Epithelial cell of prostate (primary cell): Measurements from ENCODE around the gene C17orf100.

ENCODE experiments used
- DNase-seq: peaks from one replicate; pipeline ENCODE4 v3.0.0-alpha.2; 2011; ENCODE audit warnings: low read depth, low spot score
- H3K27ac ChIP-seq: fragments of 450-650 bp; 2 replicates; pipeline ENCODE4 v1.5.1; 2017; ENCODE audit warnings: mild to moderate bottlenecking

Gene C17orf100

DNA sequence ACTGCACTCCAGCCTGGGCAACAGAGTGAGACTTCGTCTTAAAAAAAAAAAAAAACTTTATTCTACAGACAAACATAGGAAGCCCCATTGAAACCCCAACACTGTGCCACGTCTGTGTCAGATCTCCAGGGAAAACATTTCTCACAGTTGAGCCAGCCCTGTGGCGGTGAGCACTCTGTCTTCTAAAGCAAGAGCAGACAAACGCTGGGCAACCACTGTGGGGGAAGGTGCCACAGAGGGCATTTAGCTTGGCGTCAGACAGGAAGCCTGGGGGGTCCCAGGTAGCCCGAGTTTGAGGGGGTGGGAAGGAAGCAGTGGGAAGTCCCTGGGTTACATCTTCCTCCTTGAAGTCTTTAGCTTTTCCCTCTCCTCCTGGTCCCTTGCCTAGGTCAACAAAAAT lies 16.0 kb downstream of the C17orf100 start:
- DNase-seq: no peak
- peak overlapping the region; percentile 66 for H3K27ac ChIP-seq

DNA sequence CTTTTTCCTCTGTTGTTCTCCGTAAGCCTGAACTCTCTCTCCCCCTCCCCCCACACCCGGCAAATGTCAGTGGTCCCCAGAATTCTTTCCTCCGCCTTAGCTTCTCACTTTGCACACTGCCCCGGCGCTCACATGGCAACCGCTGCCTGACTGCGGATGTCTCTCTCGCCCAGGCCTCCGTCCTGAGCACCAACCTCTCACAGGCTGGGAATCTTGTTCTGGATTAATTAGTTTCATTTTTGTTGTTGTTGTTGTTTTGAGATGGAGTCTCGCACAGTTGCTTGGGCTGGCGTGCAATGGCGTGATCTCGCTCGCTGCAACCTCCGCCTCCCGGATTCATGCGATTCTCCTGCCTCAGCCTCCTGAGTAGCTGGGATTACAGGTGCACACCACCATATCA lies 16.7 kb downstream of the C17orf100 start:
- DNase-seq: no peak
- peak overlapping the region; percentile 96 for H3K27ac ChIP-seq

GRCh38 chr17:6668727-6669425 lies 17.3 kb downstream of the C17orf100 start:
- peak overlapping the region; percentile 96 for H3K27ac ChIP-seq
- DNase-seq: peak; percentile 39

DNA sequence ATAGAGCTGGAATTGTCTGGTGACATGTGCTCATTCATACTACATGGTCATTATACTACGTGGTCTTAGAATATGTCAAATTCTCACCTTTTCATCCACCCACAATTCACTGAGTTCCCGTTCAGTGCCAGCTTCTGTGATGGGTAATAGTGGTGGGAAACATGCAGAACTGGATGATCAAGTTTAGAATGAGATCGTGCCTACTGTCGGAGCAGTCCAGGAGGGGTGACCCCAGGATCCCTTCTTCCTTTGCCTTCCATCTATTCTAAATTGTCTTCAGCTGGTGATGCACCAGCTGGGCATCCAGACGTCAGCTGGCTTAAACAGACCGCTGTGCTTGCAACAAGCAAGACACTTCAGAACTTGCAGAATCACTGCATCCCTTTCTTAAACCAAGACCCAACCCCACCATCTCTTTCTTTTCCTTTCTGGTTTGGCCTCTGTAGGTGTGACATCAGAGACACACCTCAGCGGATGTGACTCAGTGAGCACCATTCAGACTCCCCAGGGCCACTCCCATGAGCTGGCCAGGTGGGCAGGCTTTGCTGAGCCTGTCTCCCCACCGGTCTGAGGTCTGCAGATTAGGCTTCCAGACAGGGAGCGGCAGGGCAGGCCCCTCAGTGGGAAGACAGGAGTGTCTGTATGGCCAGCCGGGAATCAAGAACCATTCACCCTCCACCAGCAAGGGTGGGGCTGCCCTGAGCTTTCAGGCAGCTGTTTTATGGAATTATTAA lies 18.1 kb downstream of the C17orf100 start:
- peak overlapping the region; percentile 96 for H3K27ac ChIP-seq
- peak; percentile 96 for DNase-seq

GRCh38 chr17:6670571-6670970 lies 19.0 kb downstream of the C17orf100 start:
- DNase-seq: no peak
- H3K27ac ChIP-seq: peak overlapping the region; percentile 96

DNA sequence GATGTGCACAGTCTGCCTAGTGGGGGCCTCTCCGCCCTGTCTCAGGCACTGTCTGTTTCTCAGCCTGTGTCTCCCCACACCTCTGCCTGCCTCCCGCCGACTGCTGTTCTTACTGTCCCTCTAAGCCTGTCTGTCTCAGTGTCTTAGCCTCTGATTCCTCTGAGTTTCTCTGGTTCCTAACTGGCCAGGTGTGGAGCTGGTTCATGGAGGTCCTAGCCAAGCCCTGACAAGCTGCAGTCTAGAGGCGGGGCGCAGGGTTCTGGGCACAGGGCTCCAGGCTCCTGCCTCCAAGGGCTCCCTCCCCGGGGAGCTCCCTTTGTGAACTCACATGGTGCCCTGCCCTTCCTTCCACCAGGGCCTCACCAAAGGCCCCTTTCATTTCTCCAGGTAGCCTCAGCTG lies 19.4 kb downstream of the C17orf100 start:
- peak overlapping the region; percentile 96 for H3K27ac ChIP-seq

GRCh38 chr17:6671431-6671830 lies 19.9 kb downstream of the C17orf100 start:
- no peak for DNase-seq
- peak overlapping the region; percentile 96 for H3K27ac ChIP-seq

More for the DNA sequence above, 19.4 kb downstream of the C17orf100 start:
- no peak for DNase-seq

- H3K27ac ChIP-seq: no peak overlapping the region
- DNase-seq: no peak
These were observed 23.0 kb downstream of the C17orf100 start for GRCh38 chr17:6674586-6674985.

DNA sequence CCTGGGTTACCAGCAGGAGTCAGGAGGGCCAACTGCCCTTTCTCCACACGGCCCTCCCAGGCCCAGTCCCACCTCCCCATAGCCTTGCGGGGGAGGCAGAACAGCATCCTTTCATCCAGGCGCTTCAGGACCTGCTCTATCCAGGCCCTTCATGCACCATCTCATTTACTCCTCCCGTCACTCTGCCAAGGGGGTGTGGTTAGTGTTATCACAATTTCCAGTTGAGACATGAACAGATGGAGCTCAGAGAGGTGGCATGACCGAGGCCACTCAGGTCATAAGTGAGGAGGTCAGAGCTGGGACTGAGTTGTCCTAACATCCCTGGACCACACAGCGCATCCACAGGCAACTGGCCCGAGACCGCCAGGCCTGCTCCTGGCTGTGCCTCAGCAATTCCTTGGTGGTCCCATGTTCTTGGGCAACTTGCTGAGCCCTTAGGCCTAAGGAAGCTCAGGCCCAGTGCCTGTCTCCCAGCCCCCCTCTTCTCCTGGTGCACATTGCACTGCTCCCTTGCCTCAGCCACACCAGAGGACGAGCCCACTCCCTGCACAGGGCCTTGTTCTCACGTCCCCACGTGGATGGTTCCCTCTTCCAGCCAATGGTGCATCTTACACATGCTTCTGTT lies 23.8 kb downstream of the C17orf100 start:
- no peak overlapping the region for H3K27ac ChIP-seq
- DNase-seq: no peak

GRCh38 chr17:6676802-6677157 lies 25.2 kb downstream of the C17orf100 start:
- DNase-seq: no peak

DNA sequence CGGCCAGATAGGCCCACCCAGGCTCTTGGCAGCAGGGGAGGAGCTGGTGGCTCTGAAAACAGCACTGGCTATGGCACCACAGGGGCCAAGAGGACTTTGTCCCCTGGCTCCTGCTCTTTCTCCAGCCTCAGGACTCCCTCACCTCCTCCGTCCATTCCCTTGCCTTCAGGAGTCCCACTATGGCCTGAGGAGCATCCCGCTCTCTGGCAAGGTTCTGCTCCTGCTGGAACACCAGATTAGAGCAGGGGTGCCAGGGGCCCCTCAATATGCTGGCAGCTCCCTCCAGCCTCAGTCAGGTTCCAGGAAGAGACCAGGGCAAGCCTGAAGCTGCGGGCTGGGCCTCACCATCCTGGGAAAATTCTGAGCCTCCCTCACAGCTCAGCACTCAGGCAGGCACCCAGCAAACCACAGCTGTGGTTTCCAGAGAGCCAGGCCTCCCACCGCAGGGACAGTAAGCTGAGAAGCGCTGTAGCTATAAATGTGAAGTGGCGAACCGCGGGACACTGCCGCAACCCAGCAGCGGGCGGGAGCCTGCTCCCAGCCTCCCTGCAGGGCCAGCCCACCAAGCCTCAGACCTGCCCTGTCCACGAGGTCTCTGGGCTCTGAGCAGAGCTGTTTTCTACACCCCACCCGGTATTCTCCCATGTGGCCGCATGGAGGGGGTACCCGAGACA lies 25.7 kb downstream of the C17orf100 start:
- no peak for DNase-seq
- H3K27ac ChIP-seq: no peak overlapping the region

More at GRCh38 chr17:6676802-6677157, 25.2 kb downstream of the C17orf100 start:
- H3K27ac ChIP-seq: no peak overlapping the region

GRCh38 chr17:6677946-6678345 lies 26.4 kb downstream of the C17orf100 start:
- DNase-seq: no peak
- no peak overlapping the region for H3K27ac ChIP-seq

GRCh38 chr17:6679241-6679640 lies 27.7 kb downstream of the C17orf100 start:
- DNase-seq: no peak
- no peak overlapping the region for H3K27ac ChIP-seq

DNA sequence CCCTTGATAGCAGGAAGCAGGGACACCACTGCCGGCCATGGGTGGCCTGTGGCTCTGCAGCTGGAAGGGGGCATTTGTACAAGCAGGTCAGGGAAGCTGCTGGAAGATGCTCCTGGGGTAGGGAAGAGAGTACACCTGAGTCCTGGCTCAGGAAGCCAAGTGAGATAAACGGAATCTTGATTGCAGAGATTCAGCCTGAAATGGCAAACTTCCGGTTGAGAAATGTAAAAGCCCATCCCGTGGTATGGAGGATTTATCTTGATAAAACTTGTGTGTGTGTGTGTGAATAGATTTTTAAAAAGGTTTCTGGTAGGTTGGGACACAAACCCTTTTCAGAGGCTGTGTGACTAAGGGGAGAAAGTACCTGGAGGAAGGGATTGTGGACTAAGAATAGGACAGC lies 29.6 kb downstream of the C17orf100 start:
- peak overlapping the region; percentile 20 for H3K27ac ChIP-seq
- DNase-seq: no peak

DNA sequence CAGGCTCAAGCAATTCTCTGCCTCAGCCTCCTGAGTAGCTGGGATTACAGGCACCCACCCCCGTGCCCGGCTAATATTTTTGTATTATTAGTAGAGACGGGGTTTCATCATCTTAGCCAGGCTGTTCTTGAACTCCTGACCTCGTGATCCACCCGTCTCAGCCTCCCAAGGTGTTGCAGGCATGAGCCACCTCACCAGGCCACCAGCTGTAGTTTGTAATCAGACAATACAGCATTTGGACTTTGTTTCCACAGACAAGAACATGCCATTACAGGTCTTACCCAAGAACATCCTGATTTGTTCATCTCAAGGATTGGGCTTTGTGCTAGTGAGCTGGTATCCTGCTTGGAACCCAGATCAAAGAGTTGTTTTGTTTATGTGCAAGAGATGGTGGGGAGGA lies 30.1 kb downstream of the C17orf100 start:
- peak; percentile 43 for DNase-seq
- peak overlapping the region; percentile 20 for H3K27ac ChIP-seq

- DNase-seq: no peak
- no peak overlapping the region for H3K27ac ChIP-seq
These were observed 30.8 kb downstream of the C17orf100 start for GRCh38 chr17:6682339-6682738.

GRCh38 chr17:6683081-6683684 lies 31.6 kb downstream of the C17orf100 start:
- no peak for DNase-seq
- no peak overlapping the region for H3K27ac ChIP-seq

DNA sequence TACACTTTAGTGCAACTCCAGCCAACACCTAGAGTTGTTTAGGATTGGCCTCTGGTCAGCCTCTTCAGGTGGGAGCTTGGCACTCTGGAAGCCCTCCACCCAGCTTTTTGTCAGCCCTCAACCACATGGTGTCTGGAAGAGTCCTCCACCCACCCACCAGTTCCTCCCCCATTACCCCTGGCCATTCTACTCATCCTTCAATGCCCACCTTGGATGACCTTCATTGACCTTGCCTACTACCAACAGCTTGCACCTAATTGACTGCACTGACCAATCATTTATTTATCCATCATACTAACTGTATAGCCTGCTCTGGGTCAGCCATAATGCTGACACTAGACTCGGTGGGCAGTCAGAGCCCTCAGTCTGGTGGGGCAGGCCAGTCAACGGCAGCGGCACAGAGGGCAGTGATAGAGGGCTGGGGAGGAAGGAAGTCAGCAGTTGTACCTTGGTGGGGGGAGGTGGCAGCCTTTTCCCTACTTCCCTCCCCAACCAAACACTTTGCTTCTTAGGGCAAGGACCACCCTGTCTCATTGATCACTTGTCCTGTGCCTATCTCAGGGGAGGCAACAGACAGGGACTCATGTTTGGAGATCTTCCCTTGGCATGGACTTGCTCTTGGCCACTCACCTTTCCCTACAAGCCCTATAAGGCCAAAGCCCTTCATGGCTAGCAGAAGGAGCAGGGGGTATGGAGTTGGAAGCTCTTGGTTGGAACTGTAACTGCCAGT lies 32.3 kb downstream of the C17orf100 start:
- no peak for DNase-seq
- H3K27ac ChIP-seq: no peak overlapping the region

GRCh38 chr17:6684460-6684783 lies 32.9 kb downstream of the C17orf100 start:
- no peak overlapping the region for H3K27ac ChIP-seq
- DNase-seq: no peak
